Endothelial cell of umbilical vein (primary cell): ENCODE measurements around the gene STX4. TPM values are rescaled to one million over a fixed set of nuclear protein-coding genes. Genes with fewer than 3 reads are reported as not detected.

Experiments
- BruUV-seq: library from RNA; stranded (reverse); fragments of 400-500 nt; replicated peaks from 2 replicates; lab custom pipeline; 2021; lab: Mats Ljungman, UMichigan
- CTCF ChIA-PET: fragments of 300-600, 350-600 bp; sonication (Branson Sonifier 250); formaldehyde crosslinking; loops from one replicate; lab custom pipeline; 2021; ENCODE audit warnings: antibody characterized with exemption, inconsistent platforms; lab: Charles Lee
- POLR2A ChIA-PET: fragments of 300-600, 350-600 bp; sonication (Branson Sonifier 250); formaldehyde crosslinking; loops from one replicate; lab custom pipeline; 2021; ENCODE audit warnings: antibody characterized with exemption, inconsistent platforms; lab: Charles Lee
- DNase-seq: peaks from one replicate; pipeline ENCODE4 v3.0.0-alpha.2; 2011; ENCODE audit warnings: low read depth, low spot score
- FAIRE-seq: peaks from 2 replicates; lab custom pipeline; 2011; peaks lifted over from hg19 to GRCh38; lab: Jason Lieb, UNC
- H2AFZ ChIP-seq: 2 replicates; pipeline ENCODE4 v1.6.0; 2012; ENCODE audit warnings: low read depth, low read length, control low read depth, inconsistent platforms
- H3K27ac ChIP-seq: 2 replicates; pipeline ENCODE4 v1.5.1; 2011; ENCODE audit warnings: low read depth, mild to moderate bottlenecking, control low read depth, low read length, moderate library complexity; ENCODE audit not compliant: insufficient read depth
- H3K27me3 ChIP-seq, 2 experiments: 2 replicates each; pipeline versions ENCODE4 v1.6.0 to v1.6.1; 2011; ENCODE audit warnings: low read length in 2 of 2, mixed read lengths in 1 of 2; ENCODE audit not compliant: control insufficient read depth in 2 of 2, insufficient read depth in 2 of 2
- H3K36me3 ChIP-seq, 2 experiments: 2 replicates in 1 of 2; 3 replicates in 1 of 2; pipeline ENCODE4 v1.5.1; 2011; ENCODE audit warnings: low read length in 2 of 2, mild to moderate bottlenecking in 1 of 2, moderate library complexity in 1 of 2; ENCODE audit not compliant: control insufficient read depth in 2 of 2, insufficient read depth in 2 of 2; ENCODE audit errors: extremely low read depth in 1 of 2
- H3K4me1 ChIP-seq: 3 replicates; pipeline ENCODE4 v1.5.1; 2011; ENCODE audit warnings: mild to moderate bottlenecking, low read length; ENCODE audit not compliant: control insufficient read depth, insufficient read depth; ENCODE audit errors: extremely low read depth
- H3K4me2 ChIP-seq: 2 replicates; pipeline ENCODE4 v1.6.1; 2011; ENCODE audit warnings: low read length, control low read depth, mixed read lengths; ENCODE audit not compliant: insufficient read depth
- H3K4me3 ChIP-seq, 3 experiments: fragments of 200-600 bp in 1 of 3; sonication (generic), shearing (Covaris generic) in 1 of 3; replicated peaks in 1 of 3; 2 replicates each; pipeline ENCODE4 v1.5.1; 2011 to 2016; ENCODE audit warnings: control low read depth in 3 of 3, low read length in 3 of 3, mild to moderate bottlenecking in 2 of 3, inconsistent platforms in 1 of 3, low read depth in 1 of 3, moderate library complexity in 1 of 3; ENCODE audit not compliant: insufficient read depth in 1 of 3
- H3K79me2 ChIP-seq: 2 replicates; pipeline ENCODE4 v1.6.0; 2012; ENCODE audit warnings: low read length, inconsistent platforms; ENCODE audit not compliant: control insufficient read depth, insufficient read depth
- H3K9ac ChIP-seq: replicated peaks from 2 replicates; pipeline ENCODE3; 2011; ENCODE audit warnings: low read length, control low read depth; ENCODE audit not compliant: insufficient read depth; ENCODE audit errors: extremely low read depth
- H3K9me1 ChIP-seq: replicated peaks from 3 replicates; pipeline ENCODE4 v1.6.0; 2011; ENCODE audit warnings: mild to moderate bottlenecking, low read length; ENCODE audit not compliant: control insufficient read depth, insufficient read depth; ENCODE audit errors: extremely low read depth
- H3K9me3 ChIP-seq: replicated peaks from 2 replicates; pipeline ENCODE4 v1.5.1; 2012; ENCODE audit warnings: low read length, inconsistent platforms; ENCODE audit not compliant: control insufficient read depth, insufficient read depth
- H4K20me1 ChIP-seq: replicated peaks from 2 replicates; pipeline ENCODE3; 2011; ENCODE audit warnings: mild to moderate bottlenecking, low read length; ENCODE audit not compliant: control insufficient read depth, insufficient read depth; ENCODE audit errors: extremely low read depth
- CTCF ChIP-seq, 2 donors: IDR thresholded peaks; 1 replicate in 1 of 2; 2 replicates in 1 of 2; pipeline ENCODE4 v1.5.1; 2011; ENCODE audit warnings: low read length in 2 of 2, mild to moderate bottlenecking in 2 of 2, moderate library complexity in 2 of 2, control low read depth in 1 of 2, inconsistent platforms in 1 of 2, low read depth in 1 of 2; ENCODE audit not compliant: insufficient read depth in 1 of 2; ENCODE audit errors: extremely low read depth in 1 of 2
- EZH2 ChIP-seq: IDR thresholded peaks from 2 replicates; pipeline ENCODE4 v1.6.1; 2012; ENCODE audit warnings: borderline replicate concordance, low read depth, mild to moderate bottlenecking, moderate library complexity, low read length, inconsistent platforms; ENCODE audit not compliant: severe bottlenecking
- FOS ChIP-seq: IDR thresholded peaks from 2 replicates; pipeline ENCODE4 v1.6.1; 2011; ENCODE audit warnings: mild to moderate bottlenecking, low read length, moderate library complexity, borderline replicate concordance; ENCODE audit not compliant: insufficient read depth
- JUN ChIP-seq: IDR thresholded peaks from 2 replicates; pipeline ENCODE4 v1.6.1; 2011; ENCODE audit warnings: borderline replicate concordance, low read depth; ENCODE audit not compliant: insufficient read length, insufficient read depth
- MAX ChIP-seq: IDR thresholded peaks from 2 replicates; pipeline ENCODE4 v1.6.1; 2011; ENCODE audit not compliant: insufficient read depth, insufficient read length
- MYC ChIP-seq: IDR thresholded peaks from one replicate; pipeline ENCODE4 v1.6.1; 2011; ENCODE audit warnings: mild to moderate bottlenecking, low read depth, low read length
- POLR2A ChIP-seq: IDR thresholded peaks from 2 replicates; pipeline ENCODE4 v1.6.1; 2012; ENCODE audit warnings: low read depth, mild to moderate bottlenecking, control low read depth, low read length
- POLR2AphosphoS5 ChIP-seq: IDR thresholded peaks from 2 replicates; pipeline ENCODE4 v1.6.1; 2012; ENCODE audit warnings: low read depth, mild to moderate bottlenecking, control low read depth, low read length, moderate library complexity; ENCODE audit not compliant: insufficient read depth
- dilution Hi-C: fragments of 300-500 bp; cut with MboI; formaldehyde crosslinking; loops from one replicate; pipeline ENCODE4 v1.15.0; 2019; ENCODE audit warnings: low sequenced_read_pairs; ENCODE audit not compliant: extremely low pct_ligation_motif_present
- intact Hi-C: fragments of 100-400 bp; cut with micrococcal nuclease; formaldehyde crosslinking; loops from one replicate; pipeline ENCODE4 v1.10.0; 2022
- polyA plus RNA-seq, 4 experiments: library from polyadenylated mRNA; depleted of rRNA in 3 of 4; stranded (reverse) in 3 of 4; unstranded in 1 of 4; fragments of >200 nt; gene quantifications; 2 replicates each; pipeline versions ENCODE4 v1.2.1 to v1.2.3, GENCODE V29; 2011 to 2012; ENCODE audit warnings: missing spikeins in 1 of 4
- total RNA-seq: library from RNA; stranded (reverse); gene quantifications from 2 replicates; pipeline ENCODE4 v1.2.3, GENCODE V29; 2021

The STX4 gene
- total and polyA plus RNA-seq, 2 donors (not counting 3 experiments of a cell fraction or from before 2014, with no cell fraction given) = 49.5 to 65.2 TPM

GRCh38 chr16:31031276-31031675 lies 2.1 kb upstream of the STX4 start:
- Histone ChIP-seq H3K9me3 (no peaks in the 10 kb centered on the region), H3K4me3 (no peak overlapping the region), H3K79me2 (peaks cover 12% of the 10 kb centered on the region), H4K20me1 (no peaks in the 10 kb centered on the region), H3K27me3 (no peaks in the 10 kb centered on the region), H3K27ac (no peak overlapping the region), H3K9ac (no peak overlapping the region), H3K9me1 (no peaks in the 10 kb centered on the region), H3K4me1 (peaks cover 11% of the 10 kb centered on the region), H3K4me2 (no peak overlapping the region), H3K36me3 (peaks cover 2 to 3% of the 10 kb centered on the region in 2 experiments), H2AFZ (no peak overlapping the region)
- BruUV-seq = no TSS peak
- DNase-seq (no peak), FAIRE-seq (no peak)
- POLR2A ChIA-PET = no interaction called here
- intact Hi-C loops = no loop called here
- CTCF ChIA-PET = no interaction called here
- no peak for TF ChIP-seq POLR2AphosphoS5
- TF ChIP-seq MYC = no peak
- no peak for TF ChIP-seq MAX
- TF ChIP-seq JUN = no peak
- TF ChIP-seq POLR2A = no peak
- no peak for TF ChIP-seq EZH2
- TF ChIP-seq CTCF (IDR thresholded peaks at IDR 0.05; ENCODE audit: extremely low read depth in 1 of 2, insufficient read depth in 1 of 2, low read depth in 1 of 2, low read length in 2 of 2) = no peak
- no peak for TF ChIP-seq FOS
- dilution Hi-C loops = no loop called here
